ENCODE data around the gene GPR146.
"Not testable (repeated sequence)": the region's sequence is repeated elsewhere in the genome, so short reads cannot be mapped to it uniquely, and the experiment has no call there.

Gene GPR146, protein sequence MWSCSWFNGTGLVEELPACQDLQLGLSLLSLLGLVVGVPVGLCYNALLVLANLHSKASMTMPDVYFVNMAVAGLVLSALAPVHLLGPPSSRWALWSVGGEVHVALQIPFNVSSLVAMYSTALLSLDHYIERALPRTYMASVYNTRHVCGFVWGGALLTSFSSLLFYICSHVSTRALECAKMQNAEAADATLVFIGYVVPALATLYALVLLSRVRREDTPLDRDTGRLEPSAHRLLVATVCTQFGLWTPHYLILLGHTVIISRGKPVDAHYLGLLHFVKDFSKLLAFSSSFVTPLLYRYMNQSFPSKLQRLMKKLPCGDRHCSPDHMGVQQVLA

DNA sequence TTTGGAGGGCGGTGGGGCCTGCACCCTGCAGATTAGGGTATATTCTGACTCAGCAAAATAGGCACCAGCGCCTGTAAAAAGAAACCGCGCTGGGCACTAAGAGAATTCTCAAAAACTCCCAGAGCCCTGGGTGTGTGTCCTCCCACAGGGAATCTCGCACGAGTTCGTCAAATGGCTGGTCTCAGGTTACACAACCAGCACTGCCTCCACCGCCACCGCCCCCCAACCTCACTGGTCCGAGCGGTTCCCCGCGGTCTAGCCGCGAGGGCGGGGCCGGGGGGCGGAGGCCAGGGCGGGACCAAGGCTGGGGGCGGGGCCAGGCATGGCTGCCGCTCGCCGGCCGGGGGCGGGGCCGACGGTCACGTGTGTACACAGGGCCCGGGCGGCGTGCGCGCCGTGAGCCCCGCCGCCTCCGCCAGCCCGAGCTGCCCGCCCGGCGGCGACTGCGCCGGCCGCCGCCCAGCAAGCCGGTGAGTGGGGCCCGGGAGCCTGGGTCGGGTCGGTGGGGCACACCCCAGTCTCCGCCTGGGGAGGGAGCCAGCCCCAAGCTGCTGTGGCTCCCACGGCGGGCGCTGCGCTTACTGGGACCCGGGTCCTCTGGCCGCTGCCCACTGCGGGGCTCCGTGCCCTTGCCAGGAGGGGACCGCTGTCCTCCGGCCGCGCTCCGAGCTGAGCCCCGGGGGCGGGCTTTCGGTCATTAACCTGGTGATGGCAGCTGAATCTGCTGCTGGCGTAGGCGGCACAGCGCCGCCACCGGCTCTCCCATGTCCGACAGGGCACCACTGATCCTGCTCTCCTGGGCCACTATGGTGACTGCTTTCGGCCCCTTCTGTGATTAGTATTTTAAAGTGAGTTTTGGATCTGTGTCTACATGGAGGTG is at the start of gene GPR146:
GPR146 (plus strand) TSS at position 358 of the 880 bp plus-strand sequence. CDS start 12,970 bp downstream, outside the sequence.
- DNase-seq (ENCODE audit: low spot score): peak; percentile 100

DNA sequence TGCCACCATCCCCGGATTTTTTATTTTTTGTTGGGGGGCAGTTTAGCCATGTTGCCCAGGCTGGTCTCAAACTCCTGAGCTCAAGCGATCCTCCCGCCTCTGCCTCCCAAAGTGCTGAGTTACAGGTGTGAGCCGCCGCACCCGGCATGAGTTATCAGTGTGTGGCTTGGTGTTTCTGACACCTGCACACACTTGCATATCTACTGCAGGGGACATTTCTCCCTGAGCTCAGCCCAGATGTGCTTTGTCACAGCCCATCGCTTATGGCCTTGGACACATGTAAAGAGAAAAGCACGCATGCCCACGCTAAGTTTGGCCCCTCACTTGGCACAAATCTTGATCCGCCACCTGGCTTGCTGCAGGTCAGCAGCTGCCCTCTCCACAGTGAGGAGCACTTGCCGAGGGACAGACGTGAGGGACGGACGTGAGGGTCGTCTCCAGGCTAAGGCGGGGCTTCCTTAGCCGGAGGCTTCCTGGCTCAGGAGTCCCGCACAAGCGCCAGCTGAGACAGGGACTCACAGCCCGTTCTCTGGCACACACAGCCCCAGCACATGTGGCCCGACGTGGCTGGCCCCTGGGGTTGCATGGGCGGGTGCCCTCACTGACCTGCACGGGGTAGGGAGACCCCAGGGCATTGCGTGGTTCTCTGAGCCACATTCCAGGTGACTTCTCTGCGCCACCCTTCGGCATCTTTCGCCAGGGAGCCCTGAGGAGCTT is 49.6 kb upstream of the GPR146 start:
- no peak for DNase-seq (ENCODE audit: low spot score)

DNA sequence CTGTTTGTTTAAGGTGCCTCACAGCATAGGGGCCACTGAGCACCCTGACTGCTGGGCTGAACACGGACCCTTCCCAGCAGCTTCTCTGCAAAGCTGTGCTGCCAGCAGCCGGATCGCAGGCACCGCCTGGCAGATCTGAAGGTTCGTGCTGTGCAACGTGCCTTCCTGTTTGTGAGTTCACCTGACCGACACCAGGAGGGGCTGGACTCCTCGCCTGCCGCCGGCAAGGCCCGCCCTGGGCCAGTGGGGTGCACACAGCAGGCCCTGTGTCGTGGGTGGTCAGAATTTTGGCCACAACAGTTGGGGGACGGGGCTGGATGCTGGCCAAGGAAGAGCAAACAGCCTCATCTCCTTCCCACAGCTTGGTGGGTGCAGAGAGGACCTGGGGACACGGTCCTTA is 48.8 kb upstream of the GPR146 start:
- DNase-seq (ENCODE audit: low spot score): no peak

DNA sequence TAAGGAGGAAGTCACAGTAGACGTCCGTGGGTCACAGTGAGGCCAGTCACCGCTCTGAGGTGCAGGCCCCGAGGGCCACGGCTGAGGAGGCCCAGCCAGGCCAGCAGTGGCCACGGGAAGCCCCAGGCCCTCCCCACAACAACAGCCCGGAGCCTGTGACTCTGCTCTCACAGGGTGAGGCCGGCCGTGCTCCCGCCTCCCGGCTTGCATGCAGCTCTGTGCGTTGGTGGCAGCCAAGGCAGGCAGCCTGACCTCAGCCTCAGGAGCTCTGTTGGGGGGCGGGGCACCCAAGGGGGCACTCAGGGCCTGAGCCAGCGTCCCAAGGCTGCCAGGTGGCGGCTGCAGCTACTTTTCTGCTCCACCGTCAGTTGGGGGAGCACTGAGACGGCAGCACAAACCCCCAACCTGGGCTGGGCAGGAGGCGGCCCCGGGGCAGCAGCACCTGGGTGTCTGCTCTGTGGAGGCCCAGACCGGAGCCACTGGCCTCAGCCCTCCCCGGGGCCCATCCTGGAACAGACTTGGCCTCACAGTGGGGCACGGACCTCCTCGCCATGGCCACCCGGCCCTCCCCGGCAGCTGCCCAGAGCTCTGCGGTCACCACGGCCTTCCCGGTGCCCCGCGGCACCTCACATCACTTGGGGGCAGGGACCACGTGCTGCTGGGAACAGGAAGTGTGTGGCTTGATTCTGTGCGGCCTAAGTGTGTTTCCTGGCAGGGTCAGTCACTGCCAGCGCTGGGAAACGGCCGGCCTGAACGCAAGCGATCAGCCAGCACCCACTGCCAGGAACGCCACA is 48.1 kb upstream of the GPR146 start:
- DNase-seq (ENCODE audit: low spot score): no peak

DNA sequence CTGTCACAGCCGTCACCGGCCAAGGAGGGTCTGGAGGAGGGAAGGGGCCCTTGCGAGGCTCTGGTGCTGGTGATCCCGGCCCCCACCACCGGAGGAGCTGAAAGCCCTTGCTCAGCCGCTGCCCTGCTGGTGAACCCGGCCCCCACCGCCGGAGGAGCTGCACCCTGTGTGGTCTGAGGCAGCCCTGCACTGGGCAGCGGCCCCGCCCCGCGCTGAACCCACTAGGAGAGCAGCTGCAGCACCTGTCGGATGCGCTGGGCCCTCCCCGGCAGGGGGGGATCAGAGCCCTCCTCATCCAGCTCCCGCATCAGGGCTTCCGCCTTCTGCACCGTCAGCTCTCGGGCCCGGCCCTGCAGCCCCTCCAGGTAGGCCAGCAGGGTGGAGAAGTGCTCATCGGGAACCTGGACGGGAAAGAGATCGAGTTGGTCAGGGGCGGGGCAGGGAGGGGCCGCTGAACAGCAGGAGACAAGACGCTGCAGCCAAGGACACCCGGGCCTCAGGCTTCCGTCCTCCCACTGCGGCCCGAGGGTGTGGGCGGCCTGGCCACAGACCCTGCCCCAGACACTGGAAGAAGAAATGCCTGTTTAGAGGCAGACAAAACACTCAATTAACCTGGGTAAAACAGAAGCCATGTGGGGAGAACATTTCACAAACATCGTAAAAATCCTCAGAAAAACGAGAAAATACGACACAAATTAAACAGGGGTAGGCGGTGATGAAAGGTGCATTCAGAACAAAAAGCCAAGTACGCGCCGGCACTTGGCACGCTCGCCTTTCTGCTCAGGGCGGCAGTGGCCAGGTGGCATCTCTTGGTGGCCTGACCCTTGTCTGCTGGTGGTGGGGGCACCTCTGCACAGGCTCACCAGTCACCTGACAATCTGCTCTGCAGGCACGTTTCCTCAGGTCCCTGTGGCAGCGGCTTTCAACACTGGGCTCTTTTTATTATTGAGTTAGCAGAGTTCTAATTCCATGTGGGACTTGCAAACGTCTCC is 46.6 kb upstream of the GPR146 start:
- DNase-seq (ENCODE audit: low spot score): no peak

DNA sequence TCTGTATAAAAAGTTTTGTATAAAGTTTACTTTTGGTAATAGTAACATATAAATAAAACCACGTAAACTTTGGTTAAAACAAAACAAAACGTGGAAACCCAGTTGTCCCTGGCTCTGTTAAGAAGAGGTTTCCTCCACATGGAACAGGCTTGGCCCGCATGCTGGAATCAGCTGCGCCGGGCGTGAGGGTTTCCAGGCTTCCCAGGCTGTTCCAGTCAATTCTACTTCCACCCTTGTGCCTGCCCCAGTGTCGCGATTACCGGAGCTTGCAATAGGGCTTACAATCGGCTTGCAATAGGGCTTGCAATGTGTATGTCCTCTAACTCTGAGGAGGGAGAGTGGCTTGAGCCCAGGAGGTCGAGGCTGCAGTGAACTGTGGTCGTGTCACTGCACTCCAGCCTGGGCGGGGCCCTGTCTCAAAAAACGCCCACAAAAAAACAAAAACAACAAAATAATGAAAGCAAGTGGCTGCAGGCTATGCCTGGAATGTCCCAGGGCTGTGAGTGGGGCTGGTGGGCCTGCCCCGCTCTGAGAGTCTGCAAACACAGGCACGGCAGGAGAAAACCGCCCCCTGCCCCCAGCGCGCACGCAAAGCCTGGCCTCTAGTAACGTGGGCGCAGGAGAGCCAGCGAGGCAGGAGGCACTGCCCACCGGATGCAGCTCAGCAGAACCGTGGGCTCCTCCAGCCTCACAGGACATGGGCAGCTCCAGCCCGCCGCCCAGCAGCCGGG is 45.0 kb upstream of the GPR146 start:
- DNase-seq (ENCODE audit: low spot score): no peak

- DNase-seq (ENCODE audit: low spot score): no peak
These were observed 44.1 kb upstream of the GPR146 start for GRCh38 chr7:999941-1000935.

GRCh38 chr7:1001069-1001770 is 43.1 kb upstream of the GPR146 start:
- DNase-seq (ENCODE audit: low spot score): peak; percentile 59

DNA sequence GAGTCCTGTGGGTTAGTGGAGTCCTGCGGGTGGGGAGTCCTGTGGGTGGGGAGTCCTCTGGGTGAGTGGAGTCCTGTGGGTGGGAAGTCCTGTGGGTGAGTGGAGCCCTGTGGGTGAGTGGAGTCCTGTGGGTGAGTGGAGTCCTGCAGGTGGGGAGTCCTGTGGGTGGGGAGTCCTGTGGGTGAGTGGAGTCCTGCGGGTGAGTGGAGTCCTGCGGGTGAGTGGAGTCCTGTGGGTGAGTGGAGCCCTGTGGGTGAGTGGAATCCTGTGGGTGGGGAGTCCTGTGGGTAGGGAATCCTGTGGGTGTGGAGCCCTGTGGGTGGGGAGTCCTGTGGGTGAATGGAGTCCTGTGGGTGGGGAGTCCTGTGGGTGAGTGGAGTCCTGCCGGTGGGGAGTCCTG is 42.3 kb upstream of the GPR146 start:
- DNase-seq (ENCODE audit: low spot score): not testable (repeated sequence)

DNA sequence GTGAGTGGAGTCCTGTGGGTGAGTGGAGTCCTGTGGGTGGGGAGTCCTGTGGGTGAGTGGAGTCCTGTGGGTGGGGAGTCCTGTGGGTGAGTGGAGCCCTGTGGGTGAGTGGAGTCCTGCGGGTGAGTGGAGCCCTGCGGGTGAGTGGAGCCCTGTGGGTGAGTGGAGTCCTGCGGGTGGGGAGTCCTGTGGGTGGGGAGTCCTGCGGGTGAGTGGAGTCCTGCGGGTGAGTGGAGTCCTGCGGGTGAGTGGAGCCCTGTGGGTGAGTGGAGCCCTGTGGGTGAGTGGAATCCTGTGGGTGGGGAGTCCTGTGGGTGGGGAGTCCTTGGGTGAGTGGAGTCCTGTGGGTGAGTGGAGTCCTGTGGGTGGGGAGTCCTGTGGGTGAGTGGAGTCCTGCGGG is 41.9 kb upstream of the GPR146 start:
- DNase-seq (ENCODE audit: low spot score): not testable (repeated sequence)

DNA sequence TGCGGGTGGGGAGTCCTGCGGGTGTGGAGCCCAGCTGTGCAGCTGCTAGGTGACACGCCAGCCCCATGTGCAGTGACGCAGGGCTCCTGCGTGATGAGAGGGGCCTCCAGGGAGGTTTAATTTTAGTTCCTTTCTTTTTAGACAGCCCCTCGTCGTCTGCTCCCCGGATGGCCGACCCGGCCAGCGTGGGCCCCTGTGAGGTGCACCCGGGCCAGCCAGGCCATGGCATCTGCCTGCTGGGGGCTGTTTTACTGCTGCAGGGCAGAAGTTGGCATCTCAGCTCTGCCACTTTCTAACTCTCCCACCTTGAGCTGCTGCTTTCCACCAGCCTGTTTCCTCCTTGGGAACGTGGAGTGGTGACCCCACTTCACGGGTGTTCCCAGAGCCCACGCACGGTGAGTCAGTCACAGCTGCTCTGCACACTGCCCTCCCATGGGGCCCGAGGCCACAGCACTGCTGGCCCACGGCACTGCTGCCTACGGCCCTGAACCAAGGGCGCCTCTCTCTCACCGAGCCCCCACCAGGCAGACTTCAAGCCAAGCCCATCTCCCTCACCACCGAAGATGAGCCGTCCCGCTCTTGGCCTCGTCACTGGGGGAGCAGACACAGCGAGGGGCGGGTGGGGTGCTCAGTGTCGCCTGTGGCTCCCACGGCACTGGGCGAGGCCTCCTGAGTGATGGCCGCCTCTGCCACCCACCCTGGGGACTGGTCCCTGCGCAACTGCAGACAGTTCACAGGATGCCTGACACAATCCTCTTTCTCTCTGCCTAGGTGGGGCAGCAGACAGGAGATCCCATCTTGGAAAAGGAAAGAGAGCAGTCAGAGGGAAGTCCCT is 40.1 kb upstream of the GPR146 start:
- no peak for DNase-seq (ENCODE audit: low spot score)

DNA sequence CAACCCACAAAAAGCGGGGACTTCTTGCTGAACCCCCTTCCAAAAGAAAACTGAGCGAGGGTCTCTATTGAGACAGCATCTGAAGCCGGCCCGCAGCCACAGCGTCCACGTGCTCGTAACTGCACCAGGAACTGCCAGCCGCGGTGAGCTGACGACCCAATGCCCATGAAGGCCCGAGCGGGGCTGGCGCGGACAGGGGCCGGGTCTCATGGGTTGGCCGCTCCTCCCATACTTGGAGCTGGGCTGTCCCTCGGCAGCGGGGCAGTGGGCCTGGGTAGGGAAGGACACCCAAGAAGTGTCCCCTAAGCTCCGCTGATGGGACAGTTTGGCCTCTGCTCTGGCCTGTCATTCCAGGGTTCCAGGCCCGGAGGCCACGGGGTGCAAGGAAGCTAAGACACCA is 39.0 kb upstream of the GPR146 start:
- no peak for DNase-seq (ENCODE audit: low spot score)

GRCh38 chr7:1007901-1008300 is 36.4 kb upstream of the GPR146 start:
- no peak for DNase-seq (ENCODE audit: low spot score)

GRCh38 chr7:1008733-1009363 is 35.5 kb upstream of the GPR146 start:
- DNase-seq (ENCODE audit: low spot score): no peak

- no peak for DNase-seq (ENCODE audit: low spot score)
These were observed 34.6 kb upstream of the GPR146 start for GRCh38 chr7:1009747-1010146.

- no peak for DNase-seq (ENCODE audit: low spot score)
These were observed 34.1 kb upstream of the GPR146 start for GRCh38 chr7:1010226-1010625.
